Endothelial cell of umbilical vein (primary cell): Measurements from ENCODE around the gene CACNA1C. TPM values are rescaled to one million over a fixed set of nuclear protein-coding genes. Genes with fewer than 3 reads are reported as not detected.

Source experiments
- BruUV-seq: library from RNA; stranded (reverse); fragments of 400-500 nt; replicated peaks from 2 replicates; lab custom pipeline; 2021; lab: Mats Ljungman, UMichigan
- CTCF ChIA-PET: fragments of 300-600, 350-600 bp; sonication (Branson Sonifier 250); formaldehyde crosslinking; loops from one replicate; lab custom pipeline; 2021; ENCODE audit warnings: antibody characterized with exemption, inconsistent platforms; lab: Charles Lee
- POLR2A ChIA-PET: fragments of 300-600, 350-600 bp; sonication (Branson Sonifier 250); formaldehyde crosslinking; loops from one replicate; lab custom pipeline; 2021; ENCODE audit warnings: antibody characterized with exemption, inconsistent platforms; lab: Charles Lee
- DNase-seq: peaks from one replicate; pipeline ENCODE4 v3.0.0-alpha.2; 2011; ENCODE audit warnings: low read depth, low spot score
- FAIRE-seq: peaks from 2 replicates; lab custom pipeline; 2011; peaks lifted over from hg19 to GRCh38; lab: Jason Lieb, UNC
- H2AFZ ChIP-seq: 2 replicates; pipeline ENCODE4 v1.6.0; 2012; ENCODE audit warnings: low read depth, low read length, control low read depth, inconsistent platforms
- H3K27ac ChIP-seq: 2 replicates; pipeline ENCODE4 v1.5.1; 2011; ENCODE audit warnings: low read depth, mild to moderate bottlenecking, control low read depth, low read length, moderate library complexity; ENCODE audit not compliant: insufficient read depth
- H3K27me3 ChIP-seq, 2 experiments: 2 replicates each; pipeline versions ENCODE4 v1.6.0 to v1.6.1; 2011; ENCODE audit warnings: low read length in 2 of 2, mixed read lengths in 1 of 2; ENCODE audit not compliant: control insufficient read depth in 2 of 2, insufficient read depth in 2 of 2
- H3K36me3 ChIP-seq, 2 experiments: 2 replicates in 1 of 2; 3 replicates in 1 of 2; pipeline ENCODE4 v1.5.1; 2011; ENCODE audit warnings: low read length in 2 of 2, mild to moderate bottlenecking in 1 of 2, moderate library complexity in 1 of 2; ENCODE audit not compliant: control insufficient read depth in 2 of 2, insufficient read depth in 2 of 2; ENCODE audit errors: extremely low read depth in 1 of 2
- H3K4me1 ChIP-seq: 3 replicates; pipeline ENCODE4 v1.5.1; 2011; ENCODE audit warnings: mild to moderate bottlenecking, low read length; ENCODE audit not compliant: control insufficient read depth, insufficient read depth; ENCODE audit errors: extremely low read depth
- H3K4me2 ChIP-seq: 2 replicates; pipeline ENCODE4 v1.6.1; 2011; ENCODE audit warnings: low read length, control low read depth, mixed read lengths; ENCODE audit not compliant: insufficient read depth
- H3K4me3 ChIP-seq, 3 experiments: fragments of 200-600 bp in 1 of 3; sonication (generic), shearing (Covaris generic) in 1 of 3; replicated peaks in 1 of 3; 2 replicates each; pipeline ENCODE4 v1.5.1; 2011 to 2016; ENCODE audit warnings: control low read depth in 3 of 3, low read length in 3 of 3, mild to moderate bottlenecking in 2 of 3, inconsistent platforms in 1 of 3, low read depth in 1 of 3, moderate library complexity in 1 of 3; ENCODE audit not compliant: insufficient read depth in 1 of 3
- H3K79me2 ChIP-seq: 2 replicates; pipeline ENCODE4 v1.6.0; 2012; ENCODE audit warnings: low read length, inconsistent platforms; ENCODE audit not compliant: control insufficient read depth, insufficient read depth
- H3K9ac ChIP-seq: replicated peaks from 2 replicates; pipeline ENCODE3; 2011; ENCODE audit warnings: low read length, control low read depth; ENCODE audit not compliant: insufficient read depth; ENCODE audit errors: extremely low read depth
- H3K9me1 ChIP-seq: replicated peaks from 3 replicates; pipeline ENCODE4 v1.6.0; 2011; ENCODE audit warnings: mild to moderate bottlenecking, low read length; ENCODE audit not compliant: control insufficient read depth, insufficient read depth; ENCODE audit errors: extremely low read depth
- H3K9me3 ChIP-seq: replicated peaks from 2 replicates; pipeline ENCODE4 v1.5.1; 2012; ENCODE audit warnings: low read length, inconsistent platforms; ENCODE audit not compliant: control insufficient read depth, insufficient read depth
- H4K20me1 ChIP-seq: replicated peaks from 2 replicates; pipeline ENCODE3; 2011; ENCODE audit warnings: mild to moderate bottlenecking, low read length; ENCODE audit not compliant: control insufficient read depth, insufficient read depth; ENCODE audit errors: extremely low read depth
- EZH2 ChIP-seq: IDR thresholded peaks from 2 replicates; pipeline ENCODE4 v1.6.1; 2012; ENCODE audit warnings: borderline replicate concordance, low read depth, mild to moderate bottlenecking, moderate library complexity, low read length, inconsistent platforms; ENCODE audit not compliant: severe bottlenecking
- FOS ChIP-seq: IDR thresholded peaks from 2 replicates; pipeline ENCODE4 v1.6.1; 2011; ENCODE audit warnings: mild to moderate bottlenecking, low read length, moderate library complexity, borderline replicate concordance; ENCODE audit not compliant: insufficient read depth
- GATA2 ChIP-seq: IDR thresholded peaks from 2 replicates; pipeline ENCODE4 v1.7.0; 2011; ENCODE audit warnings: low read depth, mild to moderate bottlenecking, moderate library complexity, mixed read lengths, low read length; ENCODE audit not compliant: insufficient read length, insufficient read depth
- JUN ChIP-seq: IDR thresholded peaks from 2 replicates; pipeline ENCODE4 v1.6.1; 2011; ENCODE audit warnings: borderline replicate concordance, low read depth; ENCODE audit not compliant: insufficient read length, insufficient read depth
- MYC ChIP-seq: IDR thresholded peaks from one replicate; pipeline ENCODE4 v1.6.1; 2011; ENCODE audit warnings: mild to moderate bottlenecking, low read depth, low read length
- POLR2A ChIP-seq: IDR thresholded peaks from 2 replicates; pipeline ENCODE4 v1.6.1; 2012; ENCODE audit warnings: low read depth, mild to moderate bottlenecking, control low read depth, low read length
- POLR2AphosphoS5 ChIP-seq: IDR thresholded peaks from 2 replicates; pipeline ENCODE4 v1.6.1; 2012; ENCODE audit warnings: low read depth, mild to moderate bottlenecking, control low read depth, low read length, moderate library complexity; ENCODE audit not compliant: insufficient read depth
- dilution Hi-C: fragments of 300-500 bp; cut with MboI; formaldehyde crosslinking; loops from one replicate; pipeline ENCODE4 v1.15.0; 2019; ENCODE audit warnings: low sequenced_read_pairs; ENCODE audit not compliant: extremely low pct_ligation_motif_present
- intact Hi-C: fragments of 100-400 bp; cut with micrococcal nuclease; formaldehyde crosslinking; loops from one replicate; pipeline ENCODE4 v1.10.0; 2022
- polyA plus RNA-seq, 4 experiments: library from polyadenylated mRNA; depleted of rRNA in 3 of 4; stranded (reverse) in 3 of 4; unstranded in 1 of 4; fragments of >200 nt; gene quantifications; 2 replicates each; pipeline versions ENCODE4 v1.2.1 to v1.2.3, GENCODE V29; 2011 to 2012; ENCODE audit warnings: missing spikeins in 1 of 4
- total RNA-seq: library from RNA; stranded (reverse); gene quantifications from 2 replicates; pipeline ENCODE4 v1.2.3, GENCODE V29; 2021
- TF ChIP-seq, protein P1 (sequence below): IDR thresholded peaks from 2 replicates; pipeline ENCODE4 v1.6.1; 2011; ENCODE audit not compliant: insufficient read depth, insufficient read length
- TF ChIP-seq, protein P2 (sequence below), 2 donors: IDR thresholded peaks; 1 replicate in 1 of 2; 2 replicates in 1 of 2; pipeline ENCODE4 v1.5.1; 2011; ENCODE audit warnings: low read length in 2 of 2, mild to moderate bottlenecking in 2 of 2, moderate library complexity in 2 of 2, control low read depth in 1 of 2, inconsistent platforms in 1 of 2, low read depth in 1 of 2; ENCODE audit not compliant: insufficient read depth in 1 of 2; ENCODE audit errors: extremely low read depth in 1 of 2

CACNA1C gene
- total and polyA plus RNA-seq, 2 donors (not counting 3 experiments of a cell fraction or from before 2014, with no cell fraction given), result not detected

DNA sequence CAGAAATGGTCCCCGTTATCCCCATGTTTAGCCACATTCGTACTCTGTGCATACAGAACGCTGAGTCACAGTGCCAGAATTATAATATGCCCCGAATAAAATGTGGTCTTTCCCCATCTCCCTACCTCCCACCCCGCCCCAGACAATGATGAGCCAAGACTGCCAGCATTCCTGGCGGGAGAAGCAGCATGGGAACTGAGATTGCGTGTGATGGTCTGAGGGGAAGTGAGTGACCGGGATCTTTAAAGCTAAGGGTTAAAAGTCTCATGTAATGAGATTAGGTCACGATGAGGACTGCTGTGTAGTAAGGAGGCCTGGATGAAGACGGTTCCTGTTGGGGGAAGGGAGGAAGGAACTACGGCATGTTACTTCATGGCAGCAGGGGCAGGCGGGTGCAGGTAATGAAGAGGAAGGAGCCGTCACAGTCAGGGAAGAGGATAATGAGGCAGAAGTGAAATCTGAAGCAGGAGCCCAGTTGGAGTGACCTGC, 498.7 kb downstream of the CACNA1C start:
- TF ChIP-seq GATA2 (no peak), POLR2AphosphoS5 (no peak), JUN (no peak), FOS (no peak), MYC (no peak), EZH2 (no peak), POLR2A (no peak)
- TF ChIP-seq, protein P1, sequence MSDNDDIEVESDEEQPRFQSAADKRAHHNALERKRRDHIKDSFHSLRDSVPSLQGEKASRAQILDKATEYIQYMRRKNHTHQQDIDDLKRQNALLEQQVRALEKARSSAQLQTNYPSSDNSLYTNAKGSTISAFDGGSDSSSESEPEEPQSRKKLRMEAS, result no peak
- TF ChIP-seq, protein P2, sequence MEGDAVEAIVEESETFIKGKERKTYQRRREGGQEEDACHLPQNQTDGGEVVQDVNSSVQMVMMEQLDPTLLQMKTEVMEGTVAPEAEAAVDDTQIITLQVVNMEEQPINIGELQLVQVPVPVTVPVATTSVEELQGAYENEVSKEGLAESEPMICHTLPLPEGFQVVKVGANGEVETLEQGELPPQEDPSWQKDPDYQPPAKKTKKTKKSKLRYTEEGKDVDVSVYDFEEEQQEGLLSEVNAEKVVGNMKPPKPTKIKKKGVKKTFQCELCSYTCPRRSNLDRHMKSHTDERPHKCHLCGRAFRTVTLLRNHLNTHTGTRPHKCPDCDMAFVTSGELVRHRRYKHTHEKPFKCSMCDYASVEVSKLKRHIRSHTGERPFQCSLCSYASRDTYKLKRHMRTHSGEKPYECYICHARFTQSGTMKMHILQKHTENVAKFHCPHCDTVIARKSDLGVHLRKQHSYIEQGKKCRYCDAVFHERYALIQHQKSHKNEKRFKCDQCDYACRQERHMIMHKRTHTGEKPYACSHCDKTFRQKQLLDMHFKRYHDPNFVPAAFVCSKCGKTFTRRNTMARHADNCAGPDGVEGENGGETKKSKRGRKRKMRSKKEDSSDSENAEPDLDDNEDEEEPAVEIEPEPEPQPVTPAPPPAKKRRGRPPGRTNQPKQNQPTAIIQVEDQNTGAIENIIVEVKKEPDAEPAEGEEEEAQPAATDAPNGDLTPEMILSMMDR (IDR thresholded peaks at IDR 0.05; ENCODE audit: extremely low read depth in 1 of 2, insufficient read depth in 1 of 2, low read depth in 1 of 2, low read length in 2 of 2), result no peak
- intact Hi-C loops (no loop called here), dilution Hi-C loops (no loop called here)
- Histone ChIP-seq H3K9me3 (no peaks in the 10 kb centered on the region), H3K27ac (no peak overlapping the region), H3K4me2 (no peak overlapping the region), H2AFZ (no peak overlapping the region), H3K4me3 (no peak overlapping the region), H3K4me1 (no peaks in the 10 kb centered on the region), H3K79me2 (no peaks in the 10 kb centered on the region), H3K9me1 (no peaks in the 10 kb centered on the region), H4K20me1 (no peaks in the 10 kb centered on the region), H3K36me3 (no peaks in the 10 kb centered on the region), H3K9ac (no peak overlapping the region), H3K27me3 (no peaks in the 10 kb centered on the region)
- ChIA-PET CTCF (no interaction called here), POLR2A (no interaction called here)
- no peak for FAIRE-seq
- BruUV-seq, result no TSS peak
- no peak for DNase-seq
